Measurements from ENCODE around the gene UGT1A3.
"Not testable (repeated sequence)": the region's sequence is repeated elsewhere in the genome, so short reads cannot be mapped to it uniquely, and the experiment has no call there.

Gene UGT1A3

GRCh38 chr2:233728723-233729301 lies at the start of gene UGT1A3:
Gene UGT1A3, plus strand, starts transcription at chr2:233729042. Its CDS starts 85 bp downstream, at chr2:233729127.
- no peak for FAIRE-seq

- FAIRE-seq = no peak
Observed at GRCh38 chr2:233679196-233679595, 49.6 kb upstream of the UGT1A3 start.

GRCh38 chr2:233680361-233681045 lies 48.3 kb upstream of the UGT1A3 start:
- FAIRE-seq = no peak

GRCh38 chr2:233681521-233682099 lies 47.2 kb upstream of the UGT1A3 start, which contains the start of gene UGT1A7:
Gene UGT1A7, plus strand, starts transcription at chr2:233681901. Its CDS starts 37 bp downstream, at chr2:233681938.
- FAIRE-seq = no peak

- peak; percentile 72 for FAIRE-seq
Observed at GRCh38 chr2:233684640-233685039, 44.2 kb upstream of the UGT1A3 start.

GRCh38 chr2:233686928-233687327 lies 41.9 kb upstream of the UGT1A3 start:
- FAIRE-seq = no peak

- FAIRE-seq = no peak
Observed at GRCh38 chr2:233688341-233688740, 40.5 kb upstream of the UGT1A3 start.

- FAIRE-seq = no peak
Observed at GRCh38 chr2:233689031-233689430, 39.8 kb upstream of the UGT1A3 start.

- FAIRE-seq = no peak
Observed at GRCh38 chr2:233689501-233689900, 39.3 kb upstream of the UGT1A3 start.

- FAIRE-seq = no peak
Observed at GRCh38 chr2:233690444-233690843, 38.4 kb upstream of the UGT1A3 start.

- no peak for FAIRE-seq
Observed at GRCh38 chr2:233691443-233692433, 37.1 kb upstream of the UGT1A3 start.

- FAIRE-seq = no peak
Observed at GRCh38 chr2:233692648-233693047, 36.2 kb upstream of the UGT1A3 start, which contains the start of gene UGT1A6. Gene UGT1A6, plus strand, starts transcription at chr2:233692890. Its CDS starts 115 bp downstream, at chr2:233693005.

GRCh38 chr2:233693963-233694362 lies 34.9 kb upstream of the UGT1A3 start:
- no peak for FAIRE-seq

- no peak for FAIRE-seq
Observed at GRCh38 chr2:233698740-233699139, 30.1 kb upstream of the UGT1A3 start.

GRCh38 chr2:233699424-233700027 lies 29.3 kb upstream of the UGT1A3 start:
- no peak for FAIRE-seq

- peak; percentile 84 for FAIRE-seq
Observed at GRCh38 chr2:233700028-233700635, 28.7 kb upstream of the UGT1A3 start.

- FAIRE-seq = not testable (repeated sequence)
Observed at GRCh38 chr2:233700842-233701241, 28.0 kb upstream of the UGT1A3 start.

- FAIRE-seq = no peak
Observed at GRCh38 chr2:233702238-233702637, 26.6 kb upstream of the UGT1A3 start.

GRCh38 chr2:233705911-233706506 lies 22.8 kb upstream of the UGT1A3 start:
- no peak for FAIRE-seq

- FAIRE-seq = no peak
Observed at GRCh38 chr2:233706720-233707119, 22.1 kb upstream of the UGT1A3 start.

GRCh38 chr2:233707940-233708644 lies 20.8 kb upstream of the UGT1A3 start:
- no peak for FAIRE-seq

Measured in colon (tissue), 2 donors.